Heart left ventricle (tissue), 16 donors: Measurements from ENCODE around the gene IQGAP2. TPM values are rescaled to one million over a fixed set of nuclear protein-coding genes. Genes with fewer than 3 reads are reported as not detected.
A peak's percentile ranks its signal among the peaks of the same experiment; 100 is the strongest.

ENCODE experiments used
- ATAC-seq, 4 donors: fragments of 200-7000 bp; cut with Tn5 transposase; one replicate each; pipeline ENCODE4 v1.9.1; 2020 to 2022; ENCODE audit warnings: moderate library complexity in 4 of 4, mild to moderate bottlenecking in 3 of 4, moderate number of reproducible peaks in 1 of 4
- DNase-seq, 5 donors: peaks; one replicate each; pipeline ENCODE4 v3.0.0-alpha.2; 2020
- H3K27ac ChIP-seq, 12 donors: fragments of 200-600 bp; sonication (generic) in 4 of 12; one replicate each; pipeline versions ENCODE4 v1.5.0 to v1.8.0; 2016 to 2022; ENCODE audit warnings: mild to moderate bottlenecking in 2 of 12
- H3K27me3 ChIP-seq, 9 donors: fragments of 200-600 bp; sonication (generic) in 2 of 9; one replicate each; pipeline versions ENCODE4 v1.5.1 to v1.8.0; 2016 to 2022; ENCODE audit warnings: mild to moderate bottlenecking in 3 of 9
- H3K36me3 ChIP-seq, 9 donors: fragments of 200-600 bp; sonication (generic) in 2 of 9; one replicate each; pipeline versions ENCODE4 v1.5.0 to v1.8.0; 2018 to 2022; ENCODE audit warnings: mild to moderate bottlenecking in 2 of 9
- H3K4me1 ChIP-seq, 12 donors: fragments of 200-600 bp; sonication (generic) in 4 of 12; one replicate each; pipeline versions ENCODE4 v1.5.0 to v1.8.0; 2016 to 2022; ENCODE audit warnings: mild to moderate bottlenecking in 3 of 12
- H3K4me3 ChIP-seq, 12 donors: fragments of 200-600 bp; sonication (generic) in 4 of 12; one replicate each; pipeline versions ENCODE4 v1.5.0 to v1.8.0; 2017 to 2022; ENCODE audit warnings: mild to moderate bottlenecking in 9 of 12, moderate library complexity in 4 of 12
- H3K9me3 ChIP-seq, 12 donors: fragments of 200-600 bp; sonication (generic) in 4 of 12; one replicate each; pipeline versions ENCODE4 v1.5.0 to v1.8.0; 2016 to 2022; ENCODE audit warnings: mild to moderate bottlenecking in 1 of 12
- CTCF ChIP-seq, 12 donors: fragments of 200-600 bp; sonication (generic) in 4 of 12; IDR thresholded peaks; one replicate each; pipeline versions ENCODE4 v1.5.0 to v1.8.0; 2018 to 2022; ENCODE audit warnings: antibody characterized with exemption in 12 of 12, mild to moderate bottlenecking in 5 of 12
- POLR2A ChIP-seq, 2 donors: fragments of 450-650 bp; IDR thresholded peaks; one replicate each; pipeline ENCODE4 v1.6.1; 2017; ENCODE audit warnings: antibody characterized with exemption in 2 of 2, mild to moderate bottlenecking in 2 of 2, moderate library complexity in 2 of 2
- WGBS, 4 donors: extraction: QIAGEN DNeasy Blood & Tissue Kit in 2 of 4; methylation state at CpG; one replicate each; pipeline versions ENCODE4 v1.1.5 to v1.1.7; 2013 to 2018; 5-methylcytosine and 5-hydroxymethylcytosine counted together
- intact Hi-C, 10 donors: fragments of 100-400 bp; cut with DNase I; formaldehyde crosslinking; loops; one replicate each; pipeline versions ENCODE4 v1.11.1 to v1.14.2; 2022
- polyA plus RNA-seq, 2 donors: library from polyadenylated mRNA; stranded (reverse); fragments of 200-250 nt; gene quantifications; one replicate each; pipeline ENCODE4 v1.2.3, GENCODE V29; 2013
- total RNA-seq, 9 donors: library from RNA; depleted of rRNA in 2 of 9; stranded (reverse); fragments of >200 nt in 2 of 9; fragmentation: NEBNext Ultra II Directional in 3 of 9; extraction: Animal tissue kit (Norgen Biotek cat#: 25700) in 3 of 9; gene quantifications; one replicate each; pipeline versions ENCODE4 v1.1.0 to v1.2.4, GENCODE V29; 2016 to 2023
- donor health status: ischemic (EF 13 %, LVEDD 7.1; RV severe dilation, severe dysfunction).
- donor health status: healthy with polysubstance abuse.
- donor health status: DM: no; HTN: yes; CAD: no.
- donor health status: DM: no; HTN: no; CAD: no.
- donor health status: ischemic (EF 25% LVEDD 6.9; RV normal size, moderate dysfunction).
- donor health status: ischemic (EF 25% LVEDD 5.7; RV mildly dilated, moderate dysfunction).
- donor health status: healthy.
- donor health status: DM: yes; HTN: yes; CAD: no.
- donor health status: ischemic (EF 35%, LVEDD 5.7; RV mildly dilated, moderate dysfunction).
- donor health status: nonischemic (EF 11% LVEDD 7.7; RV severe dilation, severe dysfunction).
- donor health status: DM: yes; HTN: yes; CAD: no.
- donor health status: PGD.
- donor health status: ischemic (EF 29% LVEDD 5.4; RV normal size, mild dysfunction).
- donor health status: nonischemic (EF 23%, LVEDD 6.1; RV moderate dilation, normal function).

Gene IQGAP2
- total and polyA plus RNA-seq, 11 donors = 1.7 to 35.4 (median 6.1) TPM

GRCh38 chr5:76542887-76543690 is 140.0 kb downstream of the IQGAP2 start:
- no peak for TF ChIP-seq POLR2A (IDR thresholded peaks at IDR 0.05)
- TF ChIP-seq CTCF (IDR thresholded peaks at IDR 0.05) = no peak
- ATAC-seq (peak in 3 of 4 donors; percentile 24 to 57 (median 46)), DNase-seq (peak in 1 of 5 donors; percentile 31)
- no peaks in the 10 kb centered on the region for H3K27me3 ChIP-seq
- intact Hi-C loops = loop anchor here in 1 of 10 donors (5.0 kb wide), 1 partner anchor 131 kb away; no protein-coding TSS in a partner anchor
- H3K27ac ChIP-seq = peak overlapping the region in 2 of 12 donors; percentile 34 to 83
- H3K4me3 ChIP-seq = peak overlapping the region in 1 of 12 donors; percentile 20
- no peaks in the 10 kb centered on the region for H3K9me3 ChIP-seq
- 65 to 75% (median 70%) methylated on average over 13 of the region's 13 CpGs for WGBS, 4 donors
- no peaks in the 10 kb centered on the region for H3K36me3 ChIP-seq
- peaks cover 0 to 58% (median 0%) of the 10 kb centered on the region in 12 donors for H3K4me1 ChIP-seq

- no peak overlapping the region for H3K4me3 ChIP-seq
- H3K36me3 ChIP-seq = no peaks in the 10 kb centered on the region
- H3K27me3 ChIP-seq = no peaks in the 10 kb centered on the region
- peak in 2 of 4 donors; percentile 33 for ATAC-seq
- peaks cover 0 to 70% (median 0%) of the 10 kb centered on the region in 12 donors for H3K4me1 ChIP-seq
- peak overlapping the region in 1 of 12 donors; percentile 83 for H3K27ac ChIP-seq
- intact Hi-C loops = loop anchor here in 1 of 10 donors (5.0 kb wide), 1 partner anchor 132 kb away; no protein-coding TSS in a partner anchor
- TF ChIP-seq CTCF (IDR thresholded peaks at IDR 0.05) = peak in 6 of 12 donors; percentile 9 to 41 (median 21)
- TF ChIP-seq POLR2A (IDR thresholded peaks at IDR 0.05) = no peak
- WGBS, 4 donors = 42 to 56% (median 50%) methylated on average over 4 of the region's 4 CpGs
- no peak for DNase-seq
- no peaks in the 10 kb centered on the region for H3K9me3 ChIP-seq
Observed at GRCh38 chr5:76544268-76544926, 141.3 kb downstream of the IQGAP2 start.

- H3K4me3 ChIP-seq = no peak overlapping the region
- H3K27me3 ChIP-seq = no peaks in the 10 kb centered on the region
- peak overlapping the region in 1 of 12 donors; percentile 97 for H3K27ac ChIP-seq
- H3K4me1 ChIP-seq = peaks cover 0 to 70% (median 0%) of the 10 kb centered on the region in 12 donors
- DNase-seq = no peak
- no peak for ATAC-seq
- H3K9me3 ChIP-seq = no peaks in the 10 kb centered on the region
- intact Hi-C loops = no loop called here
- no peak for TF ChIP-seq POLR2A (IDR thresholded peaks at IDR 0.05)
- no peak for TF ChIP-seq CTCF (IDR thresholded peaks at IDR 0.05)
- 75 to 90% (median 86%) methylated on average over 4 of the region's 4 CpGs for WGBS, 4 donors
- H3K36me3 ChIP-seq = no peaks in the 10 kb centered on the region
Observed at GRCh38 chr5:76545184-76545583, 142.1 kb downstream of the IQGAP2 start.
